GM19328 (cell line): ENCODE measurements around the gene TULP3.

Source experiments
- ATAC-seq: cut with Tn5 transposase; IDR thresholded peaks from one replicate; pipeline ENCODE4 v1.9.1; 2021; ENCODE audit warnings: mild to moderate bottlenecking, moderate library complexity; ENCODE audit not compliant: unreplicated experiment

Gene TULP3

DNA sequence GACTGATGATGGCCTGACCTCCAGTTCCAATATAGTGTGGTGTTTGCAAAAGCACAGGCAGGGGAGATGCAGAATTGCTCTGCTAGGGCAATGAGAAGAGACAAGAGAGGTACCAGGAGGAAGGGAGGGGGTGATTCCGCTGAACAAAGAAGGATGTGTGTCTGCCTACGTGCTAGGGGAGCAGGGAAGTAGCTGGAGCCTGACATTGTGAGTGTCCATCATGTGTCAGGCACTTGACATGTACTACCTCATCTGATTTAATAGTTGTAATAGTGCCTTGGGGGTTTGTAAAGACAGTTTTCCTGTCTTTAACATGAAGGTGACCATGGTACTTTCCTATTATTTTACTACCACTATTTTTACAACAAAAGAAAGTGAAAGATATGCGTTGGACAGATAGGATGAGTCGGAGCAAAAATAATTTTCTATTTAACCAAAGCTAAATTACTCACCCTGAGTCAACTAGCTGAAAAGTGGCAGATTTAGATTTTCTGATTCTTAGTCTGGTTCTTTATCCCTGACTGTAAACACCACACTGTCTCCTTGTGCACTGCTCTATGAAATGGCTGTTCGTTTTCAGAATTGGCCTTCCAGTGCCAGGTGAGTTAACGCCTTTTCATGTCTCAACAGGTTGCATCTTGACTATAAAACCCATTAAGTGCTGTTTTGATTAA lies 34.8 kb downstream of the TULP3 start:
- no peak for ATAC-seq

- ATAC-seq = no peak
These were observed 40.2 kb downstream of the TULP3 start for GRCh38 chr12:2930865-2931264.

DNA sequence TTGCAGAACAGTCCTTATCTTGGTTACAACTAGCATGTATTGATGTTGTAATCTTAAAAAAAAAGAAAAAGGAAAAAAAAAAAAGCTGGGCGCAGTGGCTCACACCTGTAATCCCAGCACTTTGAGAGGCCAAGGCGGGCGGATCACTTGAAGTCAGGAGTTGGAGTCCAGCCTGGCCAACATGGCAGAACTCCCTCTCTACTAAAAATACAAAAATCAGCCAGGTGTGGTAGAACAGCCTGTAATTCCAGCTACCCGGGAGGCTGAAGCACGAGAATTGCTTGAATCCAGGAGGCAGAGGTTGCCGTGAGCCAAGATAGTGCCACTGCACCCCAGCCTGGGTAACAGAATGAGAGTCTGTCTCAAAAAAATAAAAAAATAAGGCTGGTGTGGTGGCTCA lies 42.9 kb downstream of the TULP3 start:
- no peak for ATAC-seq

GRCh38 chr12:2934371-2934770 lies 43.7 kb downstream of the TULP3 start:
- ATAC-seq = no peak

DNA sequence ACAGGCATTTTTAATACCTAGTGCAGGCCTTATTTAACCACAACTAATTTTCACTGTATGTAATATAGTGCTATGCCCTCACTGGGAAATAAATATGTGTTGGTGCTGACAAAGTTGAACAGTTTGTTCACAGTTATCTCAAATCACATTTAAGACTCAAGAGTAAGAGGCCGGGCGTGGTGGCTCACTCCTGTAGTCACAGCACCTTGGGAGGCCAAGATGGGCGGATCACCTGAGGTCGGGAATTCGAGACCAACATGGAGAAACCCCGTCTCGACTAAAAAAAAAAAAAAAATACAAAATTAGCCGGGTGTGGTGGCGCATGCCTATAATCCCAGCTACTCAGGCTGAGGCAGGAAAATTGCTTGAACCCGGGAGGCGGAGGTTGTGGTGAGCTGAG lies 45.6 kb downstream of the TULP3 start:
- ATAC-seq = no peak

DNA sequence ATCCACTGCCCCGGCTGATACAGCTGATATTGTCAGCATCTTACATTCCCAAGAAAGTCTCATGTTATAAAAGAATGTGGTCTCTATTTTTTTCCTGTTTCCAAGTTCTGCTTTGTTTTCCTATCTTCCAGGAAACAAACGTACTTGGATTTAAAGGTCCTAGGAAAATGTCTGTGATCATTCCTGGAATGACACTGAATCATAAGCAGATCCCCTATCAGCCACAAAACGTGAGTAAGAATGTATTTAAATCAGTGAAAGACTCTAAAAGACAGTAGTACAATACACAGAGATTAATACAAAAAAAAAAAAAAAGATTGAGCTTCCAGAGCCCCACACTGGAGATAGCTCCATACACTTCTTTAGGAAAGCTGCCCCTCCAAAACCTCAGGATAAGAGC lies 46.8 kb downstream of the TULP3 start:
- no peak for ATAC-seq

DNA sequence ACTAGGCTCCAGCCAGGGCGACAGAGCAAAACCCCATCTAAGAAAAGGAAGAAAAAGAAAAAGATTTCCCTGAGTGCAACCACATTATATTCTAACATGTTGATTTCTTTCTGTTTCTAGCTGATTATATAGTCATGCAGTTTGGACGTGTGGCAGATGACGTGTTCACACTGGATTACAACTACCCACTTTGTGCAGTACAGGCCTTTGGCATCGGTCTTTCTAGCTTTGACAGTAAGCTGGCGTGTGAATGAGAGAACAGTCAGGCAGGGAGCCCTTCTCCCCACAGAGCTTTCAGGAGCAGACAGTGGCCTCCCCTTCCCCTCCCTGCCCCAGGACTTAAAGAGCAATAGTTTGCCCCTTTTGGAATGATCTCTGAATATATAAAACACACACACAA lies 48.5 kb downstream of the TULP3 start:
- no peak for ATAC-seq

DNA sequence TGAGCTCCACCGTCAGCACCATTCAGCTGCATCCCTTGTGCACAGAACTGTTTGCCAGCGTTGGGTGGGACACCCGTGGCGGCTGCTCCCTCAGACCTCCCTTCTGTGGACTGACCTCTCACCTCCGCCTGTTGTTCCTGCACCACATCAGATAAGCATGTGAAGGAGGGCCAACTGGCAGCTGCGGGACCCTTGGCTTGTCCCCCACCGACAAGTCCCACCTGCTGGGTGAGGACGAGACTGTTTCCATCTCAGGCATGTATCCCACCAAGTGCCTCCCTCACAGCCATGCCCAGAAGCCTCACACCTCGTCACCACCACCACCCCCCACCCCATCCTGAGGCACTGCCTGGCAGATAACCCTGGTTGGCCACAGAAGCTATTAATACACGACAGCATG lies 49.9 kb downstream of the TULP3 start:
- ATAC-seq = no peak

DNA sequence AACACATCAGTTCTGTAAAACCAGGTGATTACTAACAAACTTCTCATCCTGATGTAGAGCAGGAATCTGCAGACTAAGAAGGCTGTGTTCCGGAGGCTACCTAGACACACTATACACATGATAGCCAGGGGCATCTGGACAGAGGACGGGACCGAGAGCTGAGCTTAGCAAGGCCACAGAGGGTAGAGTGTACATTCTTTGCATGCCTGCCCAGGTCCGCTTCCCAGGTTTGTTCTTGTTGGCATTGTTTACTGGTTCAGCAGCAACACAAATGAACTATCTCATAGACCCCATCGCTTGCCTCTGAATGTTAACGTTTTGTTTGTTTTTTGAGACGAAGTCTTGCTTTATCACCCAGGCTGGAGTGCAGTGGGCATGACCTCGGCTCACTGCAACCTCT lies 50.8 kb downstream of the TULP3 start:
- ATAC-seq = no peak

DNA sequence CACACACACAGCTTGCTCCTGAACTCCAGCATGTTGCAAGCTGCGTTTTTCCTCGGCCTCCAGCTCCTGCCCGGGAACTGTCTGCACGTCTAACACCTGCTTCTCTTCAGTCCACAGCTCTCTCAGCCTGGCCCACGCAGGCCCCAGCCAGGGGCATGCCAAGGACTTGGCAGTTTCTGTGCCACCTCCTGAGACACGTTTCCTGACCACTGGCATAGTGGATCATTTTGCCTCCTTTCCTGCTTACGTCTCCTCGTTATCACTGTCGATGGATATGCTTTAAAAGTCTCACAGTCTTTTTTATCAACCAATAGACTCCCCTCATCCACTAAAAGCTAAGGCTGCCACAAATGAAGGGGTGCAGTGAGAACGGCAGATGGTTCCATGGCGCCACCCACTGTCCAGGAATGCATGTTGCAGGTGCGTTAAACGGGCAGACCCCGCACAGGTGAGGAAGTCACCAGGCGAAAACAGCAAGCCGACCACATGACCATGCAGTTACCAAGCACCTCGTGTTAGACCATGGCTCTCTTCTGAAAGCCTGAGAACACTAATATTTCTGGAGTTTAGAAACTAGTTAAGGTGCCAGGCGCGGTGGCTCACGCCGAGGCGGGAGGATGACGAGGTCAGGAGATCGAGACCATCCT lies 53.8 kb downstream of the TULP3 start:
- no peak for ATAC-seq

DNA sequence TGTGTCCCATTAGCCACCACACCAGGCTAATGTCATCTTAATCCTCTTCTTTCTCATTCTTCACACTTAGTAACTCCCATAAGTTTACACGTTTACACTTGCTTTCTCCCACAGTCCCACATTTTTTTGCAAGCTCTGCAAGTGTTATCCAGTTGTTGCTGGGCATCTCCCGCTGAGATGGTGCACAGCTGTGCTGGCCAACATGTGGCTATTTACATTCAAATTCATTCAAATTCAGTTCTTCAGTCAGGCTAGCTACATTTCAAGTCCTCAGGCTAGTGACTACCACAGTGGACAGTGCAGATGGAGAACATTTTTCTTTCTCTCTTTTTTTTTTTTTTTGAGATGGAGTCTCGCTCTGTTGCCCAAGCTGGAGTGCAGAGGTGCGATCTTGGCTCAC lies 58.7 kb downstream of the TULP3 start:
- no peak for ATAC-seq

DNA sequence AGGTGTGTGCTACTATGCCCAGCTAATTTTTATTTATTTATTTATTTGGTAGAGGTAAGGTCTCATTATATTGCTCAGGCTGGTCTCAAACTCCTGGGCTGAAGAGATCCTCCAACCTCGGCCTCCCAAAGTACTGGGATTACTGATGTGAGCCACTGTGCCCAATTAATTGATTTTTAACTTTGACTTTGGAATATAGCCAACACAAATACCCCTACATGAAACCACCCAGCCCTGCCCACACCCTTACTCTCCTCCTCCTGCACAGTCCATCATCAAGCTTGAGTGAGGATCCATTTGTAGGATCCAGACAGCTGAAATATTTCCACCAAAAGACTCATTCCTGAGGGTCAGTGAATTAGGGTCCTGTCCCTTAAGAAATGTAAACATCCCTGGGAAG lies 65.2 kb downstream of the TULP3 start:
- ATAC-seq = no peak

DNA sequence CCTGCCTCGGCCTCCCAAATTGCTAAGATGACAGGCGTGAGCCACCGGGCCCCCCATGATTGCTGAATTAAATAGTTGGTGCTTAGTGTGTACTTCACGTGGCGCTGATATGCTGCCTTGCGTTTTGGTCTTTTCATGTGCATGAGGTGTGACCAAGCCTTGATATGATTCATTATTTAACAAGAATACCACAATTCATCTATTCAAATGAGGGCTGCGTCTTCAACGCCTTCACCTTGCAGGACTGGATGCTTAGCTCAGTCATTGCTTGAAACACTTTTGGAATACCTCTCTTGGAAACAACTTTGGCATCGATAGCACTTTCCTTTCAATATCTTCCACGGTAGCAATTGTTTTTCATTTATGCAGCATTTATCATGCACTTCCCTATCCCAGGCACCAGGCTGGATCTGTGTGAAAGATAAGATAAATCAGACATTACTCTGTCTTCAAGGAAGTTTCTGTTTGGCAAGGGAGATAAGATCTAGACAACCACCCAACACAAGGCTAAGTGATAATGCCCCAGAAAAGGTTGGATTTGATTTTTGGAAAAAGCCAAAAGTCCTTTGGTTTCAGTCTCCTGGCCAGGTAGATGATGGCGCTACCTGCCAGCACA lies 67.2 kb downstream of the TULP3 start:
- ATAC-seq = no peak

DNA sequence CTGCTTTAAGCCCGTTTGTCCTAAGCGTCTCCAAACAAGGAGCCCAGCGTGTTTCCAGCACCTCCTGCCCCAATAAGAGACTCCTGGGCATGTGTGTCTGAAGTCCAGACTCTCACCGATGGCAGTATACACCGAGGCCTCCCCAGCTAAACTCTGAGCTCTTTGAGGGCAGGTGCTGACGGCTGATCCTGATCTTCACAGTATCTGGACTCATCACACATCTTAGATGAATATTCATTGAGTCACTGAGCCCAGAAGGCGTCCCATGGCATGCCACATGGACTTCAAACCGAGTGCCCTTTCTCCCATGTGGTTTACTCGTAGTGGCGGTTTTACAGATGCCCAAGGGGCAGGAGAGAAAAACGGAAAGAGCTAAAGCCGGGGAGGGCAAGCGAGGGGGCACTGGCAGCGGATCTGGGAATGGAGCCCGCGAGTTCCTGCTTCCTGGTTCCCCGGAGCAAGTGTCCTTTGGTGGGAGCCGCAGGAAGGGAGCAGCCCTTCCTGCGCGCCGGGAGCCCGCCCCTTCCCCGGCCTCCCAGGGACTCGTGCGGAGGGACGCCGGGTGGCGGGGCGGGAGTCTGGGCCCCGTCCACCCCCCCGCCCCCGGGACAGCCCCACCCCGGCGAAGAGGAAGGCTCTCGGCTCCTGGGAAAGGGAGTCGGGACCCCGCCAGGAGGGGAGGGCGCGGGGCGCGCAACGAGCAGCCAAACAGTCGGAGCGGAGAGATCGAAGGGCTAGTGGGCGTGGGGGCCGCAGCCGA lies 67.9 kb downstream of the TULP3 start:
- no peak for ATAC-seq

DNA sequence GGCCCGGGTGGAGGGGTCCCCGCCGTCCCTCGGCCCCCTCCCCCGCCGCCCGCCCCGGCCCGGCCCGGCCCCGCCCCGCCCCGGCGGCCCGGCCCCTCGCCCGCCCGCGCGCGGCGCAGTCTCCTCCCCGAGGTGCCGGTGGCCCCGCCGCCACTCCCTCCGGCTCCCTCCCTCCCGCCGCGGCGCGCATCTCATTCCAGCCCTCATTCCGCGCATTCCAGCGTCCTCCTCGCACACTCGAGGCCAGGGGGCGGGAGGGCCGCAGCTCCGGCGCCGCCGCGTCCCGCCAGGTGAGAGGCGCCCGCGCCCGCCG lies 68.5 kb downstream of the TULP3 start, which contains the start of gene TEAD4:
Gene TEAD4 (plus strand): TSS at position 206 of the 313 bp plus-strand sequence.
- no peak for ATAC-seq

- ATAC-seq = no peak
These were observed 69.1 kb downstream of the TULP3 start for GRCh38 chr12:2959505-2960389.

DNA sequence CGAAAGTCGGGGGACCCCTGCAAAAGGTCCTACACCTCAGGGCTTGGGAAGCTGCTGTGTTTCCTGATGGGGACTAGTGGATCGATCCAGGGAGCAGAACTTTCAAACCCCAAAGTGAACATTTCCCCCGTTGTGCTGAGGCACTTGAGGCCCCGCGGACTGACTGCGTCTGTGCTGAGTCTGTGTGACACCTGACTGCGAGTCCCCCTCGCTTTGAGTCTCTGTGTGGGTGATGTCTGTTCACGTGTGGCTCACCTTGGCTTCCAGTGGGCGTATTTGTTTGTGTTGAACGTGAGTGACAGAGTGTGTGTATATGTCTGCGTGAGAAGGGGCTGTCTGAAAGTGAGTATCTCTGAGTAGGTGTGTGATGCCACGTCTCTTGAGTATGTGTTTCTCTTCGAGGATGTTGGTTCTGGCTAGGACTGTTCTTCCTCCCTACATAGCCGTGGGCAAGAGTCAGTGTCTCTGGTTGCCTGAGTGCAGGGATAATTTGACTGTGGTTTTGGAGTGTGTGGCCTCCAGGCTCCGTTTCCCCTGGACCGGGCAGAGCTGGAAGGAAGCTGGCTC lies 69.8 kb downstream of the TULP3 start:
- ATAC-seq = no peak

- ATAC-seq = no peak
These were observed 70.4 kb downstream of the TULP3 start for GRCh38 chr12:2960996-2961616.

GRCh38 chr12:2961705-2962104 lies 71.0 kb downstream of the TULP3 start:
- ATAC-seq = no peak

DNA sequence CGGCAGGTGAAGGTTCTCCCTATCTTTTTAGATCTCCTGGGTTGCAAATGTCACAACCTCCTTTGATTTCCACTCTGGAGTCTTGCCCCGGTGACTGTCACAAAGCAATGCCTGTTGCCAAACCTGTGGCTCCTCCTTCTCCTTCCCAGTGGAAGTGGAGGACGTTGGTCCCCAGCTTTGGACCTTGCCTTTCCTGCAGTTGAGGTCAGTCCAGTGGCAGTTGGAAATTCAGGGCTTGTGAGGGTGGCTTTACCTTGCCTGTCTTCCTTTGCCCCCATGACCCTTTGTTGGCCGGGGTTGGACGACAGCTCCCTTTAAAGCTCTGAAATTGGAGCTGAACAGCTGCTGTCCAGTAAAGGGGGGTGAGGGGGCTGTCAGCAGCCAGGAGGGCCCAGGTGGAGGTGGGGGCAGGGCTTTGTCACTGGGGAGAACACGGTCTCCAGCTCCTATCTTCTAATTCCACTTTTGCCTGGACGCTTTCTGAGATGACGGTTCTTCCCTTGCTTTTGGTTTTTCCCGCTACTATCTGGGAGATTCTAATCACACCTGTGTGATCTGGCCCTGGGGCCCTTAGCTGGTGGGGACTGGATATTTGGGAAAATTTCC lies 72.6 kb downstream of the TULP3 start:
- ATAC-seq = no peak
